ENCODE results near the gene DISC1. TPM values are rescaled to one million over a fixed set of nuclear protein-coding genes. Genes with fewer than 3 reads are reported as not detected.

DISC1 gene
- total RNA-seq, 2 experiments from 2014 or later = 1.9 to 3.8 TPM

DNA sequence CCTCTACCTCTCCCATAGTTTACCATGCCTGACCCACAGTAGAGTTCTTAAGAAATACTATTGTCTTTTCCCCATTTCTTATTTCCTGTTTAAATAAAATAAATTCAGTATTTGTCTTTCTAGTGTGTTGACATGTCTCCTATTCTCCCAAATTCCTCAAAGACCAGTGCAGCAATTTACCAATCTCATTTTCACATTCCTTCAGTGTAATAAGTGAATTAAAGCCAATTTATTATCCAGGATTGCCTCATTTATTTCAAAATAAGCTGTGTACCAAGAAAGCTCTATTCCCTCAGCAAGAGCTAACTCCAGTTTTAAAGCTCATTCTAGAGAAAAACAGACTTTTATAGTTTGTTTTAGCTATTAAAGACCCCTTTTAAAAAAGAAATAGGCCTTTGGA is 49.9 kb downstream of the DISC1 start:
- H3K27ac Mint-ChIP-seq = no peak overlapping the region
- no peaks in the 10 kb centered on the region for H3K36me3 Mint-ChIP-seq (ENCODE audit: low read depth)
- ATAC-seq (no peak), DNase-seq (no peak)
- H3K9me3 Mint-ChIP-seq (ENCODE audit: low read depth) = no peaks in the 10 kb centered on the region
- no peaks in the 10 kb centered on the region for H3K27me3 Mint-ChIP-seq
- ChIA-PET CTCF (interaction anchor here (1.2 kb wide), 1 partner anchor 81 kb away, joined by 7 read pairs; no protein-coding TSS in a partner anchor), POLR2A (interaction anchor here (0.6 kb wide), 1 partner anchor 73 kb away, joined by 3 read pairs; no protein-coding TSS in a partner anchor)
- intact Hi-C loops (cut with DNase I, micrococcal nuclease) = no loop called here
- no peak overlapping the region for H3K4me3 Mint-ChIP-seq
- H3K4me1 Mint-ChIP-seq = peaks cover 25% of the 10 kb centered on the region

DNA sequence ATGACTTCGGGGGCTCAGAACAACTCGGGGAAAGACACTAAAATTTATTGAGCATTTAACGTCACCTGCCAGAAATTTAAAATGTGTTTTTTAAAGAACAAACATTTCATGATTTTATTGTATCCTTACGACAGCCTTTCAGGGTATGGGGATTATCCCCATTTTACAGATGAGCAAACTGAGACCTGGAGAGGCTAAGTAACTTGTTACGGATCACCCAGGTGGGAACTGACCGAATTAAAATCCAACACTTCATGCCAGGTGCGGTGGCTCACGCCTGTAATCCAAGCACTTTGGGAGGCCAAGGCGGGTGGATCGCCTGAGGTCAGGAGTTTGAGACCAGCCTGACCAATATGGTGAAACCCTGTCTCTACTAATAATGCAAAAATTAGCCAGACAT is 50.9 kb downstream of the DISC1 start:
- no peak overlapping the region for H3K4me3 Mint-ChIP-seq
- no peaks in the 10 kb centered on the region for H3K9me3 Mint-ChIP-seq (ENCODE audit: low read depth)
- no peaks in the 10 kb centered on the region for H3K36me3 Mint-ChIP-seq (ENCODE audit: low read depth)
- peaks cover 18% of the 10 kb centered on the region for H3K4me1 Mint-ChIP-seq
- H3K27ac Mint-ChIP-seq = no peak overlapping the region
- CTCF ChIA-PET = interaction anchor here (1.2 kb wide), 1 partner anchor 80 kb away, joined by 7 read pairs; no protein-coding TSS in a partner anchor
- no peaks in the 10 kb centered on the region for H3K27me3 Mint-ChIP-seq
- DNase-seq (no peak), ATAC-seq (no peak)
- POLR2A ChIA-PET = no interaction called here
- intact Hi-C loops (cut with DNase I, micrococcal nuclease) = no loop called here

DNA sequence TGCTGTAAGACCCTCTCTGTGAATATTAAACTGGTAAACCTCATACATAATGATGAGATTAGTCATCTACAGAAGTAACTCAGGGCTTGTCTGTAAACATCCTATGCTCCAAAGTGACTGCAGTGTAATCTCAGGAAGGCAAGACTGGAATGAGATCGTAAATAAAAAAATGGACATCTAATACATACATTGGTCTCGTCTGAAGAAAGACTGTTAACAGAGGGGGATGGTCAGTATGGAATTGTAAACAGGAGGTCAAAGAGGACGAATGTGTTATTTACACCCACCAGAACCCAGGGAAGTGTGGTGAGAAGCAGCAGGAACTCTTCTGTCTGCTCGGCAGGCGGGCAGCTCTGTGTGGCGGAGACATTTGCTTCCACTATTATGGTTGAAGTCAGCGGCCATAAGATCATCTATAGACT is 51.4 kb downstream of the DISC1 start:
- CTCF ChIA-PET = no interaction called here
- Mint-ChIP-seq H3K27ac (no peak overlapping the region), H3K4me1 (peaks cover 16% of the 10 kb centered on the region), H3K4me3 (no peak overlapping the region), H3K27me3 (no peaks in the 10 kb centered on the region), H3K36me3 (ENCODE audit: low read depth) (no peaks in the 10 kb centered on the region), H3K9me3 (ENCODE audit: low read depth) (no peaks in the 10 kb centered on the region)
- DNase-seq (no peak), ATAC-seq (no peak)
- intact Hi-C loops (cut with DNase I, micrococcal nuclease) = no loop called here
- POLR2A ChIA-PET = no interaction called here

DNA sequence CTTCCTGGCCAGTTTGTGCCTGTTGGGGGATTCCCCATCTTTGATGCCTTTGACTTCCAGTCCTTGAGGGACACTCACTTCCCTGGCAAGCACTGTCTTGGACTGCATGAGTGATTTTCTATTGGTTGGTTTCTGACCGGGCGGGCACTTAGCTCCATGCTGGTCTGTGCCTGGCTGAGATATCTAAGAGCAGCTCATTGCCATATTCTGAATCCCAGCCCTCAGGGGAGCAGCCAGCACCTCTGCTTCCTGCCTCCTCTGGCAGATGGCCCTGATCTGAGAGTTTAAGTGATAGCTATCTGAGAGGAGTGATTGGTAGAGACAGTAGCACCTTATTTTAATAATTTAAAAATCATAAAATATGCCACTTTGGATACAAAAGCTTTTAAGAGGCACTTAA is 52.5 kb downstream of the DISC1 start:
- Mint-ChIP-seq H3K27ac (no peak overlapping the region), H3K4me1 (peaks cover 11% of the 10 kb centered on the region), H3K9me3 (ENCODE audit: low read depth) (no peaks in the 10 kb centered on the region), H3K27me3 (no peaks in the 10 kb centered on the region), H3K36me3 (ENCODE audit: low read depth) (no peaks in the 10 kb centered on the region), H3K4me3 (no peak overlapping the region)
- no peak for ATAC-seq
- ChIA-PET POLR2A (no interaction called here), CTCF (no interaction called here)
- intact Hi-C loops (cut with DNase I, micrococcal nuclease) = no loop called here
- no peak for DNase-seq

DNA sequence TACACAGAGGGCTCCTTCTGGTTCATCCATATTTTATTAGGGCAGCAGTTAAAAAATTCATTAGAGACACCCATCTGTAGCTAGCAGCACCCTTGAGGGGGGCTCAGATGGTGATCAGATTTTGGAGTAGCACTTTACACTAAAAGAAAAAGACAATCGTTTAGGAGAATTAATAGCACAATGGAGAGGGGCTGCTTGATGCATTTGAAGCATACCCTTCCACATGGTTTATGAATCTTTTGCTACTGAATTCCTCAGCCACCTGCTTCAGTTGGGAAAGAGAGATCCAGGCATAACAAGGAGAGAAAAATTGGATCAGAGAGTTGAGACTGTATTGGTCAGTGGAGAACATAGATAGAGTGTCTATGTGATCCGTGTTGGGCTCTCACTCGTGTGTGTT is 54.4 kb downstream of the DISC1 start:
- intact Hi-C loops (cut with DNase I, micrococcal nuclease) = no loop called here
- no peaks in the 10 kb centered on the region for H3K27me3 Mint-ChIP-seq
- H3K4me3 Mint-ChIP-seq = no peak overlapping the region
- no peaks in the 10 kb centered on the region for H3K4me1 Mint-ChIP-seq
- ATAC-seq (no peak), DNase-seq (no peak)
- no peaks in the 10 kb centered on the region for H3K36me3 Mint-ChIP-seq (ENCODE audit: low read depth)
- no peaks in the 10 kb centered on the region for H3K9me3 Mint-ChIP-seq (ENCODE audit: low read depth)
- H3K27ac Mint-ChIP-seq = no peak overlapping the region
- ChIA-PET POLR2A (no interaction called here), CTCF (interaction anchor here (0.6 kb wide), 2 partner anchors 579 to 615 kb away, joined by 3 read pairs; no protein-coding TSS in a partner anchor)

DNA sequence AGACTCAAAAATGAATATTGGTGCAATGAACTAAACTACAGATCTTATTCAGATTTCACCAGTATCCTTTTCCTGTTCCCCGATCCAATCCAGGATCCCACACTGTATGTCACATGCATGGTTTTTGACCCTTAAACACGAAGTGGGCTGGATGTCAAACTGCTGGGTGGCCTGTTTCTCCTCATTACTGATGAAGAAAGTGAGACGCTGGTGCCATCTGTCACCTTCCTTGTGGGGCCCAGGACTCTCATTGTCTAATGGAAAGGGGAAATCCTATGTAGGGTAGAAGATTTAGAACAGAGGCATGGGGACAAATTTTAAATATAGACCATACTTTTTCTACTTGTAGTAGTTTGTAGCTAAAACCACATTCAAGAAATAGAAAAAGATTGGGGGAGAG is 56.2 kb downstream of the DISC1 start:
- no peak for ATAC-seq
- ChIA-PET CTCF (interaction anchor here (0.6 to 1.5 kb wide), 3 partner anchors 10 to 124 kb away, joined by 3 to 4 read pairs (median 3); no protein-coding TSS in a partner anchor), POLR2A (no interaction called here)
- H3K9me3 Mint-ChIP-seq (ENCODE audit: low read depth) = peaks cover 7% of the 10 kb centered on the region
- intact Hi-C loops (cut with DNase I, micrococcal nuclease) = no loop called here
- H3K27ac Mint-ChIP-seq = no peak overlapping the region
- no peaks in the 10 kb centered on the region for H3K4me1 Mint-ChIP-seq
- H3K4me3 Mint-ChIP-seq = no peak overlapping the region
- H3K27me3 Mint-ChIP-seq = no peaks in the 10 kb centered on the region
- H3K36me3 Mint-ChIP-seq (ENCODE audit: low read depth) = peaks cover 9% of the 10 kb centered on the region
- DNase-seq = no peak

DNA sequence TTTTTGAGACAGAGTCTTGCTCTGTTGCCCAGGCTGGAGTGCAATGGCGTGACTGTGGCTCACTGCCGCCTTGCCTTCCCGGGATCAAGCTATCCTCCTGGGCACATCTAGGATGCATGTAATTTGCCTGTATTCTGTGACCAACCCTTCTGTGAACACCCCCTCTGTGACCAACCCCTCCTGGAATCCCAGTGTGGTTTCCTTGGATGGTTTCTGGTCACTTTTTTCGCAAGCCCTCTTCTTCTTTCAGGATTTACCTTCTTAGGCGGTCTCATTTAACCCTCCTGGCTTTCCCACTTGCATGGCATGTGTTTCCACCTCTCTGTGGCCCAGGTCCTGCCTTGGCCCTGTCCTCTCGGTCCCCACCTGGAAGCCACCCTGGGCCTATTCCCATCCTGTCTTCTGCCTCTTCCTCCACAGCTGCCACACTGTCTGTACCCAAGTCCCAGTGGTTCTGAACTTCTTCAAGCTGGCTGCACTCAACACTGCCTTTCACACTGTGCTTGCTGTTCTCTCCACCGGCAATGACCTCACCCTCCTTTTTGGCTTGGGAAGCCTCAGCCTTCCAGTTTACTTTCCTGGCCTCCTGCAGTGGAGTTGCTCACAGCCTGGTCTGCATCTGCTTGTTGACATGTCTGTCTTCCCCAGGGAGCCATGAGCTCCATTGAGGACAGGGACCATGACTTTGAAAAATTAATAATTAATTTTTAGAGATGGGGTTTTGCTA is 57.0 kb downstream of the DISC1 start:
- H3K4me3 Mint-ChIP-seq = no peak overlapping the region
- no peak overlapping the region for H3K27ac Mint-ChIP-seq
- H3K4me1 Mint-ChIP-seq = no peaks in the 10 kb centered on the region
- ATAC-seq = no peak
- POLR2A ChIA-PET = no interaction called here
- no peak for DNase-seq
- peaks cover 9% of the 10 kb centered on the region for H3K36me3 Mint-ChIP-seq (ENCODE audit: low read depth)
- peaks cover 7% of the 10 kb centered on the region for H3K9me3 Mint-ChIP-seq (ENCODE audit: low read depth)
- H3K27me3 Mint-ChIP-seq = no peaks in the 10 kb centered on the region
- intact Hi-C loops (cut with DNase I, micrococcal nuclease) = no loop called here
- CTCF ChIA-PET = interaction anchor here (1.2 kb wide), 1 partner anchor 16 kb away, joined by 5 read pairs; no protein-coding TSS in a partner anchor

DNA sequence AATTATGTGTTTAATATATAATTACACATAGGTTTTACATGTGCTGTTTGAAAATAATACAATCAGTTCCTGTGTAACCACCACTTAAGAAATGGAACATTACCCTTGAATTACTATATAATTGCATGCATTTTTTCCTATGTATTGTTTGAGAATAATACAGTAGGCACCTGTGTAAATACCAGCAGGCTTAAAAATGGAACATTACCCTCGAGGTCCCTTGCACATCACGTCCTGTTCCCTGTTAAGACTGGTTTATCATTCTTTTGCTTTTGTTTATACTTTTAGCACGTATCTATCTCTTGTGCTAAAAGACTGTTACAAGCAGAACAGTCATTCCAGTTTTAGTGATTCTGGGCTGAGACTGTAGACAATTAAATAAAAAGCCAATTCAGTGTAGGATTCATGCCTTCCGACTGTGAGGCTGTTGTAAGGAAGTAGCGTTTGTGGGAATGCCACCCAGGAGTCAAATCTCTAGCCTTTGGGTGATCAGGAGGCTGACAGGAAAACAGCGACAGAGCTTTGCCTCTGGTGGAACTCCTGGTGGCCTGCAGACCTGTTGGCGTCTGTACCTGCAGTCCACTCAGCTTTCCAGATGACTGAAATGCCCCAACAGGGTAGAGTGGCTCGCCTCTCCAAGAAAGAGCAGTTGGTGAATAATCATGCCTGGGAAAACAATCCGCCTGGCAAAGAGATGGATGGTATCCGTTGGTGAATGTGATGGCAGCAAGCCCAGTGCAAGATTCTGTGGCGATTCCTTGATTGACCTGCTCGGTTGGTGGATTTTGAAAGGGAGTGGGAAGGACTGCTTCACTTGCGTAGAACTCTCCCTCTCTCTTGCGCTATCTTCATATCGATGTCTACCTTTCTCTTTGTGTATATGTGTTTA is 58.0 kb downstream of the DISC1 start:
- H3K4me1 Mint-ChIP-seq = peaks cover under 1% of the 10 kb centered on the region
- peaks cover 9% of the 10 kb centered on the region for H3K36me3 Mint-ChIP-seq (ENCODE audit: low read depth)
- H3K9me3 Mint-ChIP-seq (ENCODE audit: low read depth) = peaks cover 7% of the 10 kb centered on the region
- H3K4me3 Mint-ChIP-seq = no peak overlapping the region
- intact Hi-C loops (cut with DNase I, micrococcal nuclease) = no loop called here
- ChIA-PET POLR2A (no interaction called here), CTCF (interaction anchor here (1.2 kb wide), 1 partner anchor 17 kb away, joined by 5 read pairs; no protein-coding TSS in a partner anchor)
- DNase-seq (no peak), ATAC-seq (no peak)
- H3K27ac Mint-ChIP-seq = no peak overlapping the region
- no peaks in the 10 kb centered on the region for H3K27me3 Mint-ChIP-seq

DNA sequence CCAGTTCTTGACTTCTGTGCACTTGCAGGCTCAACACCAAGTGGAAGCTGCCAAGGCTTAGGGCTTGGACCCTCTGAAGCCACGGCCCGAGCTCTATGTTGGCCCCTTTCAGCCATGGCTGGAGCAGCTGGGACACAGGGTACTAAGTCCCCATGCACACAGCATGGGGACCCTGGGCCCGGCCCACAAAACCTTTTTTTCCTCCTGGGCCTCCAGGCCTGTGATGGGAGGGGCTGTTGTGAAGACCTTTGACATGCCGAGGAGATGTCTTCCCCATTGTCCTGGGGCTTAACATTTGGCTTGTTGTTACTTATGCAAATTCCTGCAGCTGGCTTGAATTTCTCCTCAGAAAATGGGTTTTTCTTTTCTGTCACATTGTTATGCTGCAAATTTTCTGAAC is 59.8 kb downstream of the DISC1 start:
- no peak for DNase-seq
- intact Hi-C loops (cut with DNase I, micrococcal nuclease) = no loop called here
- Mint-ChIP-seq H3K4me1 (peaks cover 6% of the 10 kb centered on the region), H3K4me3 (no peak overlapping the region), H3K36me3 (ENCODE audit: low read depth) (peaks cover 9% of the 10 kb centered on the region), H3K9me3 (ENCODE audit: low read depth) (peaks cover 7% of the 10 kb centered on the region), H3K27ac (no peak overlapping the region), H3K27me3 (no peaks in the 10 kb centered on the region)
- CTCF ChIA-PET = interaction anchor here (0.6 kb wide), 1 partner anchor 295 kb away, joined by 3 read pairs; no protein-coding TSS in a partner anchor
- no peak for ATAC-seq
- POLR2A ChIA-PET = no interaction called here

DNA sequence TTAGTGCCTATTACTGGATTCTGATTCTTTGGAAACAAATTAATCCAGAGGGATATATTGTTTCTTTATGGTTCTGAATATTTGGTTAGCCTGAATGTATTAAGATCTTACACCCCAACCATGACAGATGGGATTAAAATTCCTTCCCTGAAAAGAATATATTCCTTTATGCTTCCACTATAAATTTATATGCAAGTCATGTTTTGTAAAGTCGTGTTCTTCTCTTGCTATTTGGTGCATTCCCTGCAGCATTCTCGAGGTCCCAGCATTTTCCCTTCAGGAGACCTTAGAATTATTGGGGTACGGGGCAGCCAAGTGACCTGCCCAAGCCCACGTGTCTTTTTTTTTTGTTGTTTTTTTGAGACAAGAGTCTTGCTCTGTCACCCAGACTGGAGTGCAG is 62.4 kb downstream of the DISC1 start:
- DNase-seq (no peak), ATAC-seq (no peak)
- H3K36me3 Mint-ChIP-seq (ENCODE audit: low read depth) = peaks cover 9% of the 10 kb centered on the region
- POLR2A ChIA-PET = no interaction called here
- H3K4me3 Mint-ChIP-seq = no peak overlapping the region
- intact Hi-C loops (cut with DNase I, micrococcal nuclease) = no loop called here
- H3K27ac Mint-ChIP-seq = no peak overlapping the region
- H3K9me3 Mint-ChIP-seq (ENCODE audit: low read depth) = peaks cover 7% of the 10 kb centered on the region
- CTCF ChIA-PET = interaction anchor here (1.4 kb wide), 1 partner anchor 68 kb away, joined by 6 read pairs; no protein-coding TSS in a partner anchor
- peaks cover 6% of the 10 kb centered on the region for H3K4me1 Mint-ChIP-seq
- no peaks in the 10 kb centered on the region for H3K27me3 Mint-ChIP-seq

DNA sequence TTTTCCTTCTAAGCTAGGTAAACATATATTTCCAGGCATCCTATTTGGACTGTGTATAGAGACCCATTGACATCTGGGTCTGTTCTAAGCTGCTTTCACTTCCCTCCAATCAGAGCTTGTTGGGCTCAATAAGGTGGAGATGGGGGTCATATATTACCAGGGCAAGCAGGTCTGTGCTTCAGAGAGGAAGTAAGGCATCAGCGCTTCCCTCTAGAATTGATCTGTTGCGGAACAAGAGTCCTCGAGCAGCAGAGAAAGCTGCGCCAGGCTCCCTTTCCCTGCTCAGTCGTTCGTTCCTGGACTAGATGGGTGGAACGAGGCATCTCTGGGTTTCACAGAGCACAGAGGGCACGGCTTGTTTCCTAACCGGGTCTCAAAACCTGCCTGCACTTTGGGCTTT is 63.5 kb downstream of the DISC1 start:
- peaks cover 9% of the 10 kb centered on the region for H3K36me3 Mint-ChIP-seq (ENCODE audit: low read depth)
- ChIA-PET POLR2A (interaction anchor here (0.6 kb wide), 1 partner anchor 19 kb away, joined by 3 read pairs; no protein-coding TSS in a partner anchor), CTCF (interaction anchor here (1.4 kb wide), 1 partner anchor 67 kb away, joined by 6 read pairs; no protein-coding TSS in a partner anchor)
- peaks cover 6% of the 10 kb centered on the region for H3K4me1 Mint-ChIP-seq
- DNase-seq = no peak
- intact Hi-C loops (cut with DNase I, micrococcal nuclease) = no loop called here
- H3K4me3 Mint-ChIP-seq = no peak overlapping the region
- H3K27ac Mint-ChIP-seq = no peak overlapping the region
- H3K27me3 Mint-ChIP-seq = no peaks in the 10 kb centered on the region
- H3K9me3 Mint-ChIP-seq (ENCODE audit: low read depth) = peaks cover 7% of the 10 kb centered on the region
- no peak for ATAC-seq

All from activated CD4-positive, alpha-beta T cell treated with anti-CD3 and anti-CD28 coated beads for 36 hours (primary cell).